ENCODE data around the gene PNKD. TPM values are rescaled to one million over a fixed set of nuclear protein-coding genes. Genes with fewer than 3 reads are reported as not detected.

The PNKD gene
- total and polyA plus RNA-seq, 2 of the 8 experiments (the other 6 are each of a cell fraction or from before 2014, with no cell fraction given), result 43.9 to 65.4 TPM

DNA sequence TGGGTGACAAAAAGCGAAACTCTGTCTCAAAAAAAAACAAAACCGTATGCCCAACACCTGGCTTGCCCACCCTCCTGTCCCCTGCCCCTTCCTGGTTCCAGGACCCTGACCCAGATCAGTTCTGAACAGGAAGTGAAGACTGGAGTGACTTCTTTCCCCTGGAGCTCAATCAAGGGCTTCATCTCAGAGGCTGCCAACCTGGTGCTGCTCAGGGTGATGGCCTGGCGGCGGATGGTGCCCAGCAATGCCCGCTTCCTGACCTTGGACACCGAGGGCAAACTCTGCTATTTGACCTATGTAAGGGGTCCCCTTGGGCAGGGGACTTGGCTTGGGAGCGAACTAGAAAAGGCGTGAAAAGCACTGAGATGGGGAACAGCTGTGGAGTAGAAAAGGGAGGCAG lies 92.3 kb downstream of the PNKD start (continued):
- no peak for TF ChIP-seq TAF7 (optimal IDR thresholded peaks at IDR 0.05; ENCODE audit: borderline replicate concordance, low read depth, low read length)
- TF ChIP-seq ZNF274 (IDR thresholded peaks at IDR 0.05; ENCODE audit: borderline replicate concordance, extremely low read depth, low read length), result no peak
- TF ChIP-seq, protein P1, sequence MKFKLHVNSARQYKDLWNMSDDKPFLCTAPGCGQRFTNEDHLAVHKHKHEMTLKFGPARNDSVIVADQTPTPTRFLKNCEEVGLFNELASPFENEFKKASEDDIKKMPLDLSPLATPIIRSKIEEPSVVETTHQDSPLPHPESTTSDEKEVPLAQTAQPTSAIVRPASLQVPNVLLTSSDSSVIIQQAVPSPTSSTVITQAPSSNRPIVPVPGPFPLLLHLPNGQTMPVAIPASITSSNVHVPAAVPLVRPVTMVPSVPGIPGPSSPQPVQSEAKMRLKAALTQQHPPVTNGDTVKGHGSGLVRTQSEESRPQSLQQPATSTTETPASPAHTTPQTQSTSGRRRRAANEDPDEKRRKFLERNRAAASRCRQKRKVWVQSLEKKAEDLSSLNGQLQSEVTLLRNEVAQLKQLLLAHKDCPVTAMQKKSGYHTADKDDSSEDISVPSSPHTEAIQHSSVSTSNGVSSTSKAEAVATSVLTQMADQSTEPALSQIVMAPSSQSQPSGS (IDR thresholded peaks at IDR 0.05; ENCODE audit: low read length), result no peak
- TF ChIP-seq, protein P2, sequence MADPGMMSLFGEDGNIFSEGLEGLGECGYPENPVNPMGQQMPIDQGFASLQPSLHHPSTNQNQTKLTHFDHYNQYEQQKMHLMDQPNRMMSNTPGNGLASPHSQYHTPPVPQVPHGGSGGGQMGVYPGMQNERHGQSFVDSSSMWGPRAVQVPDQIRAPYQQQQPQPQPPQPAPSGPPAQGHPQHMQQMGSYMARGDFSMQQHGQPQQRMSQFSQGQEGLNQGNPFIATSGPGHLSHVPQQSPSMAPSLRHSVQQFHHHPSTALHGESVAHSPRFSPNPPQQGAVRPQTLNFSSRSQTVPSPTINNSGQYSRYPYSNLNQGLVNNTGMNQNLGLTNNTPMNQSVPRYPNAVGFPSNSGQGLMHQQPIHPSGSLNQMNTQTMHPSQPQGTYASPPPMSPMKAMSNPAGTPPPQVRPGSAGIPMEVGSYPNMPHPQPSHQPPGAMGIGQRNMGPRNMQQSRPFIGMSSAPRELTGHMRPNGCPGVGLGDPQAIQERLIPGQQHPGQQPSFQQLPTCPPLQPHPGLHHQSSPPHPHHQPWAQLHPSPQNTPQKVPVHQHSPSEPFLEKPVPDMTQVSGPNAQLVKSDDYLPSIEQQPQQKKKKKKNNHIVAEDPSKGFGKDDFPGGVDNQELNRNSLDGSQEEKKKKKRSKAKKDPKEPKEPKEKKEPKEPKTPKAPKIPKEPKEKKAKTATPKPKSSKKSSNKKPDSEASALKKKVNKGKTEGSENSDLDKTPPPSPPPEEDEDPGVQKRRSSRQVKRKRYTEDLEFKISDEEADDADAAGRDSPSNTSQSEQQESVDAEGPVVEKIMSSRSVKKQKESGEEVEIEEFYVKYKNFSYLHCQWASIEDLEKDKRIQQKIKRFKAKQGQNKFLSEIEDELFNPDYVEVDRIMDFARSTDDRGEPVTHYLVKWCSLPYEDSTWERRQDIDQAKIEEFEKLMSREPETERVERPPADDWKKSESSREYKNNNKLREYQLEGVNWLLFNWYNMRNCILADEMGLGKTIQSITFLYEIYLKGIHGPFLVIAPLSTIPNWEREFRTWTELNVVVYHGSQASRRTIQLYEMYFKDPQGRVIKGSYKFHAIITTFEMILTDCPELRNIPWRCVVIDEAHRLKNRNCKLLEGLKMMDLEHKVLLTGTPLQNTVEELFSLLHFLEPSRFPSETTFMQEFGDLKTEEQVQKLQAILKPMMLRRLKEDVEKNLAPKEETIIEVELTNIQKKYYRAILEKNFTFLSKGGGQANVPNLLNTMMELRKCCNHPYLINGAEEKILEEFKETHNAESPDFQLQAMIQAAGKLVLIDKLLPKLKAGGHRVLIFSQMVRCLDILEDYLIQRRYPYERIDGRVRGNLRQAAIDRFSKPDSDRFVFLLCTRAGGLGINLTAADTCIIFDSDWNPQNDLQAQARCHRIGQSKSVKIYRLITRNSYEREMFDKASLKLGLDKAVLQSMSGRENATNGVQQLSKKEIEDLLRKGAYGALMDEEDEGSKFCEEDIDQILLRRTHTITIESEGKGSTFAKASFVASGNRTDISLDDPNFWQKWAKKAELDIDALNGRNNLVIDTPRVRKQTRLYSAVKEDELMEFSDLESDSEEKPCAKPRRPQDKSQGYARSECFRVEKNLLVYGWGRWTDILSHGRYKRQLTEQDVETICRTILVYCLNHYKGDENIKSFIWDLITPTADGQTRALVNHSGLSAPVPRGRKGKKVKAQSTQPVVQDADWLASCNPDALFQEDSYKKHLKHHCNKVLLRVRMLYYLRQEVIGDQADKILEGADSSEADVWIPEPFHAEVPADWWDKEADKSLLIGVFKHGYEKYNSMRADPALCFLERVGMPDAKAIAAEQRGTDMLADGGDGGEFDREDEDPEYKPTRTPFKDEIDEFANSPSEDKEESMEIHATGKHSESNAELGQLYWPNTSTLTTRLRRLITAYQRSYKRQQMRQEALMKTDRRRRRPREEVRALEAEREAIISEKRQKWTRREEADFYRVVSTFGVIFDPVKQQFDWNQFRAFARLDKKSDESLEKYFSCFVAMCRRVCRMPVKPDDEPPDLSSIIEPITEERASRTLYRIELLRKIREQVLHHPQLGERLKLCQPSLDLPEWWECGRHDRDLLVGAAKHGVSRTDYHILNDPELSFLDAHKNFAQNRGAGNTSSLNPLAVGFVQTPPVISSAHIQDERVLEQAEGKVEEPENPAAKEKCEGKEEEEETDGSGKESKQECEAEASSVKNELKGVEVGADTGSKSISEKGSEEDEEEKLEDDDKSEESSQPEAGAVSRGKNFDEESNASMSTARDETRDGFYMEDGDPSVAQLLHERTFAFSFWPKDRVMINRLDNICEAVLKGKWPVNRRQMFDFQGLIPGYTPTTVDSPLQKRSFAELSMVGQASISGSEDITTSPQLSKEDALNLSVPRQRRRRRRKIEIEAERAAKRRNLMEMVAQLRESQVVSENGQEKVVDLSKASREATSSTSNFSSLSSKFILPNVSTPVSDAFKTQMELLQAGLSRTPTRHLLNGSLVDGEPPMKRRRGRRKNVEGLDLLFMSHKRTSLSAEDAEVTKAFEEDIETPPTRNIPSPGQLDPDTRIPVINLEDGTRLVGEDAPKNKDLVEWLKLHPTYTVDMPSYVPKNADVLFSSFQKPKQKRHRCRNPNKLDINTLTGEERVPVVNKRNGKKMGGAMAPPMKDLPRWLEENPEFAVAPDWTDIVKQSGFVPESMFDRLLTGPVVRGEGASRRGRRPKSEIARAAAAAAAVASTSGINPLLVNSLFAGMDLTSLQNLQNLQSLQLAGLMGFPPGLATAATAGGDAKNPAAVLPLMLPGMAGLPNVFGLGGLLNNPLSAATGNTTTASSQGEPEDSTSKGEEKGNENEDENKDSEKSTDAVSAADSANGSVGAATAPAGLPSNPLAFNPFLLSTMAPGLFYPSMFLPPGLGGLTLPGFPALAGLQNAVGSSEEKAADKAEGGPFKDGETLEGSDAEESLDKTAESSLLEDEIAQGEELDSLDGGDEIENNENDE (IDR thresholded peaks at IDR 0.05; ENCODE audit: insufficient replicate concordance, low read length), result no peak
- no peak for TF ChIP-seq PHF8 (conservative IDR thresholded peaks at IDR 0.05; ENCODE audit: low read depth, low read length)
- no peak for TF ChIP-seq CBX5 (IDR thresholded peaks at IDR 0.05; ENCODE audit: low read depth, low read length)
- no peak for TF ChIP-seq JUN (IDR thresholded peaks at IDR 0.05; ENCODE audit: low read depth, low read length)
- TF ChIP-seq GABPA (IDR thresholded peaks at IDR 0.05; ENCODE audit: borderline replicate concordance, insufficient read depth, low read length), result no peak
